NB4 (cell line): ENCODE results near the gene BIN2.

Experiments
- DNase-seq: peaks from one replicate; pipeline ENCODE4 v3.0.0; 2010; ENCODE audit warnings: low read depth
- H3K4me3 ChIP-seq: one replicate; pipeline ENCODE4 v1.5.1; 2011; ENCODE audit warnings: mild to moderate bottlenecking, low read depth, low read length, moderate library complexity
- CTCF ChIP-seq: IDR thresholded peaks from one replicate; pipeline ENCODE4 v1.5.1; 2012; ENCODE audit warnings: low read depth, low read length
- MAX ChIP-seq: IDR thresholded peaks from 2 replicates; pipeline ENCODE4 v1.6.1; 2011; ENCODE audit warnings: low read depth, low read length
- MYC ChIP-seq: IDR thresholded peaks from 2 replicates; pipeline ENCODE4 v1.6.1; 2011; ENCODE audit warnings: low read depth, low read length
- POLR2A ChIP-seq: IDR thresholded peaks from 2 replicates; pipeline ENCODE4 v1.6.1; 2011; ENCODE audit warnings: mild to moderate bottlenecking; ENCODE audit not compliant: insufficient read length; ENCODE audit errors: extremely low read depth

BIN2 gene

GRCh38 chr12:51369581-51369980, 45.6 kb upstream of the BIN2 start:
- no peak overlapping the region for H3K4me3 ChIP-seq
- TF ChIP-seq MYC (no peak), CTCF (no peak), POLR2A (no peak), MAX (no peak)

GRCh38 chr12:51368640-51369517, 44.9 kb upstream of the BIN2 start:
- TF ChIP-seq CTCF (no peak), MYC (no peak), MAX (peak; percentile 47; the same call in 1 of the 2 replicates)
- no peak overlapping the region for H3K4me3 ChIP-seq
- peak; percentile 96 for DNase-seq

More at GRCh38 chr12:51369581-51369980, 45.6 kb upstream of the BIN2 start:
- DNase-seq: no peak

- no peak overlapping the region for H3K4me3 ChIP-seq
- no peak for DNase-seq
- no peak for TF ChIP-seq CTCF
- no peak for TF ChIP-seq POLR2A
- TF ChIP-seq MYC: no peak
- TF ChIP-seq MAX: no peak
Measured at GRCh38 chr12:51365276-51365675, 41.3 kb upstream of the BIN2 start.

GRCh38 chr12:51364001-51364400, 40.0 kb upstream of the BIN2 start:
- TF ChIP-seq CTCF: no peak
- DNase-seq: no peak
- no peak overlapping the region for H3K4me3 ChIP-seq

- DNase-seq: no peak
- H3K4me3 ChIP-seq: no peak overlapping the region
- no peak for TF ChIP-seq MAX
- TF ChIP-seq CTCF: no peak
- TF ChIP-seq POLR2A: no peak
- no peak for TF ChIP-seq MYC
Measured at GRCh38 chr12:51362747-51363342, 38.9 kb upstream of the BIN2 start.

GRCh38 chr12:51362307-51362706, 38.3 kb upstream of the BIN2 start:
- no peak for DNase-seq
- H3K4me3 ChIP-seq: no peak overlapping the region
- TF ChIP-seq POLR2A (no peak), MYC (no peak), CTCF (no peak), MAX (no peak)
